ENCODE results near the gene ARID3A.
"Not testable (repeated sequence)": the region's sequence is repeated elsewhere in the genome, so short reads cannot be mapped to it uniquely, and the experiment has no call there.

ARID3A gene, protein sequence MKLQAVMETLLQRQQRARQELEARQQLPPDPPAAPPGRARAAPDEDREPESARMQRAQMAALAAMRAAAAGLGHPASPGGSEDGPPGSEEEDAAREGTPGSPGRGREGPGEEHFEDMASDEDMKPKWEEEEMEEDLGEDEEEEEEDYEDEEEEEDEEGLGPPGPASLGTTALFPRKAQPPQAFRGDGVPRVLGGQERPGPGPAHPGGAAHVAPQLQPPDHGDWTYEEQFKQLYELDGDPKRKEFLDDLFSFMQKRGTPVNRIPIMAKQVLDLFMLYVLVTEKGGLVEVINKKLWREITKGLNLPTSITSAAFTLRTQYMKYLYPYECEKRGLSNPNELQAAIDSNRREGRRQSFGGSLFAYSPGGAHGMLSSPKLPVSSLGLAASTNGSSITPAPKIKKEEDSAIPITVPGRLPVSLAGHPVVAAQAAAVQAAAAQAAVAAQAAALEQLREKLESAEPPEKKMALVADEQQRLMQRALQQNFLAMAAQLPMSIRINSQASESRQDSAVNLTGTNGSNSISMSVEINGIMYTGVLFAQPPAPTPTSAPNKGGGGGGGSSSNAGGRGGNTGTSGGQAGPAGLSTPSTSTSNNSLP
- long read RNA-seq, partial matches to known transcripts = 6 of 28 reads
- long read RNA-seq, other reads (novel, unspliced or antisense) = 22 of 28 reads

DNA sequence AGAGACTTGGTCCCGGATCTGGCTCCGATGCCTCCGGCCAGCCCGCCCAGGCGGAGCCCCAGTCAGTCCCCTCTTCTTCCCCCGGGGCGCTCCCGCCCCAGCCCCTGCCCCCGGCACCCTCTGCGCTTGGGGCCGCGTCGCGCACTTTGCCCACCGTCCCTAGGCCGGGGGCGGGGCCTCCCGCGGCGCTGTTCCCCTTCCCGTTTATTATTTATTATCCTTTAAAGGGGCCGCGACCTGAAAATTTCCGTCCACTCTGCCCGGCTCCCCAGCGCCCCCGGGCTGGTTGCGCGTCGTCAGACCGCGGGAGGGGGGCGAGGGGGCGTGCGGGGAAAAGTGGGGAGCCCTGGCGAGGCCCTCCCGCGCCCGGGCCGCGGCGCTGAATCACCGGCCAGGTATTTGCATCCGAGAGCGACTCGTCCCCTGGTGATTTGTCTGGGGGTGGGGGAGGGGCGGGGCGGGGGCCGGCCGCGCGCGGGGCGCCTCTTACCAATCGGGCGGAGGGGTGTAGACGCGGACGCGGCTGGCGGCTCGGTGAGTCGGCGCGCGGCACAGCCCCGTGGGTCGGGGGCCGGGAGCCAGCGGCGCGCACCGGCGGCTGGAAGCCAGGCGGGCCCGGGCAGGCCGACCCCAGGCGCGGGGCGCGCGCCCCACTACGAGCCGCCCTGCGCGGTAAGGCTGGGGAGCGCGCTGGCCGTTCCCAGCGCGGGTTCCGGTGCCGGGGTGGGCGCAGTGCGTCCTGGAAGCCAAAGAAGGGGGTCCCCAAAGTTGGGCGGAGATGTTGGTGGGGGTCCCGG lies at the start of gene ARID3A:
Gene ARID3A (plus strand): TSS at position 510 of the 797 bp plus-strand sequence. CDS start 3,494 bp downstream, outside the sequence.
- H3K27ac ChIP-seq (replicated peaks) = peak within 1 kb of the TSS; percentile 99
- DNase-seq (ENCODE audit: low read depth in 1 of 2, low spot score in 1 of 2) = peak; percentile 79 to 83
- H3K27me3 ChIP-seq (ENCODE audit: insufficient read depth, poor library complexity, severe bottlenecking) = peaks cover 4% of the 10 kb centered on the region
- TF ChIP-seq GABPA (IDR thresholded peaks at IDR 0.05; ENCODE audit: low read depth) (no peak), SPI1 (IDR thresholded peaks at IDR 0.05; ENCODE audit: borderline replicate concordance, low read depth) (peak; percentile 79), POLR2AphosphoS5 (IDR thresholded peaks at IDR 0.05; ENCODE audit: low read depth) (no peak)
- TF ChIP-seq, protein P1, sequence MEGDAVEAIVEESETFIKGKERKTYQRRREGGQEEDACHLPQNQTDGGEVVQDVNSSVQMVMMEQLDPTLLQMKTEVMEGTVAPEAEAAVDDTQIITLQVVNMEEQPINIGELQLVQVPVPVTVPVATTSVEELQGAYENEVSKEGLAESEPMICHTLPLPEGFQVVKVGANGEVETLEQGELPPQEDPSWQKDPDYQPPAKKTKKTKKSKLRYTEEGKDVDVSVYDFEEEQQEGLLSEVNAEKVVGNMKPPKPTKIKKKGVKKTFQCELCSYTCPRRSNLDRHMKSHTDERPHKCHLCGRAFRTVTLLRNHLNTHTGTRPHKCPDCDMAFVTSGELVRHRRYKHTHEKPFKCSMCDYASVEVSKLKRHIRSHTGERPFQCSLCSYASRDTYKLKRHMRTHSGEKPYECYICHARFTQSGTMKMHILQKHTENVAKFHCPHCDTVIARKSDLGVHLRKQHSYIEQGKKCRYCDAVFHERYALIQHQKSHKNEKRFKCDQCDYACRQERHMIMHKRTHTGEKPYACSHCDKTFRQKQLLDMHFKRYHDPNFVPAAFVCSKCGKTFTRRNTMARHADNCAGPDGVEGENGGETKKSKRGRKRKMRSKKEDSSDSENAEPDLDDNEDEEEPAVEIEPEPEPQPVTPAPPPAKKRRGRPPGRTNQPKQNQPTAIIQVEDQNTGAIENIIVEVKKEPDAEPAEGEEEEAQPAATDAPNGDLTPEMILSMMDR (IDR thresholded peaks at IDR 0.05; ENCODE audit: insufficient read depth, low read length) = no peak
- TF ChIP-seq, protein P2, sequence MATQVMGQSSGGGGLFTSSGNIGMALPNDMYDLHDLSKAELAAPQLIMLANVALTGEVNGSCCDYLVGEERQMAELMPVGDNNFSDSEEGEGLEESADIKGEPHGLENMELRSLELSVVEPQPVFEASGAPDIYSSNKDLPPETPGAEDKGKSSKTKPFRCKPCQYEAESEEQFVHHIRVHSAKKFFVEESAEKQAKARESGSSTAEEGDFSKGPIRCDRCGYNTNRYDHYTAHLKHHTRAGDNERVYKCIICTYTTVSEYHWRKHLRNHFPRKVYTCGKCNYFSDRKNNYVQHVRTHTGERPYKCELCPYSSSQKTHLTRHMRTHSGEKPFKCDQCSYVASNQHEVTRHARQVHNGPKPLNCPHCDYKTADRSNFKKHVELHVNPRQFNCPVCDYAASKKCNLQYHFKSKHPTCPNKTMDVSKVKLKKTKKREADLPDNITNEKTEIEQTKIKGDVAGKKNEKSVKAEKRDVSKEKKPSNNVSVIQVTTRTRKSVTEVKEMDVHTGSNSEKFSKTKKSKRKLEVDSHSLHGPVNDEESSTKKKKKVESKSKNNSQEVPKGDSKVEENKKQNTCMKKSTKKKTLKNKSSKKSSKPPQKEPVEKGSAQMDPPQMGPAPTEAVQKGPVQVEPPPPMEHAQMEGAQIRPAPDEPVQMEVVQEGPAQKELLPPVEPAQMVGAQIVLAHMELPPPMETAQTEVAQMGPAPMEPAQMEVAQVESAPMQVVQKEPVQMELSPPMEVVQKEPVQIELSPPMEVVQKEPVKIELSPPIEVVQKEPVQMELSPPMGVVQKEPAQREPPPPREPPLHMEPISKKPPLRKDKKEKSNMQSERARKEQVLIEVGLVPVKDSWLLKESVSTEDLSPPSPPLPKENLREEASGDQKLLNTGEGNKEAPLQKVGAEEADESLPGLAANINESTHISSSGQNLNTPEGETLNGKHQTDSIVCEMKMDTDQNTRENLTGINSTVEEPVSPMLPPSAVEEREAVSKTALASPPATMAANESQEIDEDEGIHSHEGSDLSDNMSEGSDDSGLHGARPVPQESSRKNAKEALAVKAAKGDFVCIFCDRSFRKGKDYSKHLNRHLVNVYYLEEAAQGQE (IDR thresholded peaks at IDR 0.05; ENCODE audit: insufficient replicate concordance, low read depth) = peak; percentile 15
- H3K4me3 ChIP-seq (replicated peaks; ENCODE audit: insufficient read depth, low read length) = peak within 1 kb of the TSS; percentile 74

DNA sequence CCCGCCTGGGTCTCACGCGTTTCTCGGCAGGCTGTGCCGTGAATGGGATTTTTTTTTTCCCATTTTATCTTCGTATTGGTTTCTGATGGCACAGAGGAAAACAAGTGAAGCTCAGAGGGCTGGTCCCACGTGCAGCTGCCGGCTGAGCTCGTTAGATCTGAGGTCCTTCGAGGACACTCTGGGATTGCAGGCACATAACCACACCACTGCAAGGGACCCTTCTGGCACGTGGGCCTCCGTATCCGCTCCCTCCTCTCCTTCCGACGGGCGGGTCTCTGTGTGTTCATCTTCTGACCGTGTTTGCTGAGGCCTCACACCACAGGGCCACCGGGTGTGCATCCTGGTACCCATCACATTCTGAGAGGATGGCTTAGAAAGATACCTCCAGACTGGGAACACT lies 49.7 kb upstream of the ARID3A start:
- Histone ChIP-seq H3K4me3 (replicated peaks; ENCODE audit: insufficient read depth, low read length) (no peak overlapping the region), H3K27me3 (ENCODE audit: insufficient read depth, poor library complexity, severe bottlenecking) (no peaks in the 10 kb centered on the region), H3K27ac (replicated peaks) (no peak overlapping the region)
- TF ChIP-seq, protein P2 (IDR thresholded peaks at IDR 0.05; ENCODE audit: insufficient replicate concordance, low read depth) = no peak
- TF ChIP-seq SPI1 (IDR thresholded peaks at IDR 0.05; ENCODE audit: borderline replicate concordance, low read depth) = no peak
- TF ChIP-seq, protein P1 (IDR thresholded peaks at IDR 0.05; ENCODE audit: insufficient read depth, low read length) = no peak
- no peak for TF ChIP-seq POLR2AphosphoS5 (IDR thresholded peaks at IDR 0.05; ENCODE audit: low read depth)
- TF ChIP-seq GABPA (IDR thresholded peaks at IDR 0.05; ENCODE audit: low read depth) = no peak
- no peak for DNase-seq (ENCODE audit: low read depth in 1 of 2, low spot score in 1 of 2)

DNA sequence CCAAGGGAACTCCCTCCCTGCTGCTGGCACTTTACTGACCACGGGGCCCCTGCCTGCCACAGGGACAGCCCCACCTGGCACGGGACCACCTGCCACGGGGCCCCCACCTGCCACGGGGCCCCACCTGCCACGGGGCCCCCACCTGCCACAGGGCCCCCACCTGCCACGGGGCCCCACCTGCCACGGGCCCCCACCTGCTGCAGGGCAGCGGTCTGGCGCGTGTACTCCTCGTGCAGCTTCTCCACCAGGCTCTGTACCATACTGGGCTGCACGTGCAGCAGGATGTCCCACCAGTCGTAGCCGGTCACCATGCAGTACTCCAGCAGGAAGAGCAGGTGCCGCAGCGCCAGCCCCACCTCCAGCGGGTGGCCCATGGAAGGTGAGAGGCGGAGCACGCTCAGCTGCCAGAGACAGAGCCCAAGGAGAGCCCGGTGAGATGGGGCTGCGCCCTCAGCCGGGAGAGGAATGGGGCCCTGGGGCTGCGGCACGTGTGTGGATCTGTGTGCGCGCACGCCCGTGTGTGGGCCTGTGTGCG lies 49.0 kb upstream of the ARID3A start:
- TF ChIP-seq, protein P2 (IDR thresholded peaks at IDR 0.05; ENCODE audit: insufficient replicate concordance, low read depth) = no peak
- TF ChIP-seq, protein P1 (IDR thresholded peaks at IDR 0.05; ENCODE audit: insufficient read depth, low read length) = no peak
- TF ChIP-seq POLR2AphosphoS5 (IDR thresholded peaks at IDR 0.05; ENCODE audit: low read depth) = no peak
- no peak for TF ChIP-seq SPI1 (IDR thresholded peaks at IDR 0.05; ENCODE audit: borderline replicate concordance, low read depth)
- no peak for TF ChIP-seq GABPA (IDR thresholded peaks at IDR 0.05; ENCODE audit: low read depth)
- H3K27ac ChIP-seq (replicated peaks) = no peak overlapping the region
- no peaks in the 10 kb centered on the region for H3K27me3 ChIP-seq (ENCODE audit: insufficient read depth, poor library complexity, severe bottlenecking)
- no peak for DNase-seq (ENCODE audit: low read depth in 1 of 2, low spot score in 1 of 2)
- no peak overlapping the region for H3K4me3 ChIP-seq (replicated peaks; ENCODE audit: insufficient read depth, low read length)

DNA sequence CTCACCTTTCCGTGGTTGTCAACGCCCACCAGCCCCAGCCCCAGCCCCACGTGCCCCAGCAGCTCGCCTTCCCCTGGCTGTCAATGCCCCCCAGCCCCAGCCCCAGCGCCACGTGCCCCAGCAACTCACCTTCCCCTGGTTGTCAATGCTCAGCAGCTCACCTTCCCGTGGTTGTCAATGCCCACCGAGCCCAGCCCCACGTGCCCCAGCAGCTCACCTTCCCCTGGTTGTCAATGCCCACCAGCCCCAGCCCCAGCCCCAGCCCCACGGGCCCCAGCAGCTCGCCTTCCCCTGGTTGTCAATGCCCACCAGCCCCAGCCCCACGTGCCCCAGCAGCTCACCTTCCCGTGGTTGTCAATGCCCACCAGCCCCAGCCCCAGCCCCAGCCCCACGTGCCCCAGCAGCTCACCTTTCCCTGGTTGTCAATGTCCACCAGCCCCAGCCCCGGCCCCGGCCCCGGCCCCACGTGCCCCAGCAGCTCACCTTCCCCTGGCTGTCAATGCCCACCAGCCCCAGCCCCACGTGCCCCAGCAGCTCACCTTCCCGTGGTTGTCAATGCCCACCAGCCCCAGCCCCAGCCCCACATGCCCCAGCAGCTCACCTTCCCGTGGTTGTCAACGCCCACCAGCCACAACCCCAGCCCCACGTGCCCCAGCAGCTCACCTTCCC lies 47.7 kb upstream of the ARID3A start:
- H3K4me3 ChIP-seq (replicated peaks; ENCODE audit: insufficient read depth, low read length); DNase-seq (ENCODE audit: low read depth in 1 of 2, low spot score in 1 of 2); H3K27ac ChIP-seq (replicated peaks); H3K27me3 ChIP-seq (ENCODE audit: insufficient read depth, poor library complexity, severe bottlenecking): not testable (repeated sequence)

Measured in HL-60 (cell line).